H1 (cell line): ENCODE results near the gene KCNH6.

Experiments used
- ASH2L ChIP-seq: fragments of 200-600, 300-600 bp; sonication (generic); IDR thresholded peaks from one replicate; pipeline ENCODE4 v1.7.1; 2017; ENCODE audit warnings: low read length
- CBX5 ChIP-seq: fragments of 300-800, 300-1000 bp; sonication (generic); IDR thresholded peaks from 2 replicates; pipeline ENCODE4 v1.7.1; 2016; ENCODE audit warnings: antibody characterized with exemption, low read length, low read depth
- CHD2 ChIP-seq: IDR thresholded peaks from 2 replicates; pipeline ENCODE4 v1.6.1; 2012; ENCODE audit warnings: low read length, improper control_type of control experiment
- CREB1 ChIP-seq: IDR thresholded peaks from 2 replicates; pipeline ENCODE4 v1.6.1; 2012; ENCODE audit warnings: inconsistent platforms
- EGR1 ChIP-seq: IDR thresholded peaks from 2 replicates; pipeline ENCODE4 v1.6.1; 2011; ENCODE audit warnings: low read depth, low read length, borderline replicate concordance
- EZH2 ChIP-seq: fragments of 200-600 bp; sonication (generic); IDR thresholded peaks from 2 replicates; pipeline ENCODE4 v1.7.1; 2012; ENCODE audit warnings: low read depth, mild to moderate bottlenecking, moderate library complexity, low read length, inconsistent platforms; ENCODE audit not compliant: severe bottlenecking
- KDM1A ChIP-seq: fragments of 200-600, 300-600 bp; sonication (generic); IDR thresholded peaks from 2 replicates; pipeline ENCODE4 v1.7.1; 2016; ENCODE audit warnings: mild to moderate bottlenecking, low read length, borderline replicate concordance
- SUZ12 ChIP-seq: fragments of 200-600 bp; sonication (generic); IDR thresholded peaks from 2 replicates; pipeline ENCODE4 v1.6.1; 2012; ENCODE audit warnings: mild to moderate bottlenecking, inconsistent platforms, low read length, moderate library complexity, mixed read lengths
- TF ChIP-seq, protein P1 (sequence below), 3 experiments: IDR thresholded peaks; 1 replicate in 2 of 3; 2 replicates in 1 of 3; pipeline versions ENCODE4 v1.5.1 to v1.6.1; 2011; ENCODE audit warnings: low read length in 3 of 3, mild to moderate bottlenecking in 3 of 3, inconsistent platforms in 2 of 3, low read depth in 1 of 3, moderate library complexity in 1 of 3; ENCODE audit not compliant: insufficient read depth in 1 of 3; ENCODE audit errors: control extremely low read depth in 1 of 3
- TF ChIP-seq, protein P2 (sequence below): IDR thresholded peaks from 2 replicates; pipeline ENCODE4 v1.6.1; 2011; ENCODE audit warnings: low read length, improper control_type of control experiment

DNA sequence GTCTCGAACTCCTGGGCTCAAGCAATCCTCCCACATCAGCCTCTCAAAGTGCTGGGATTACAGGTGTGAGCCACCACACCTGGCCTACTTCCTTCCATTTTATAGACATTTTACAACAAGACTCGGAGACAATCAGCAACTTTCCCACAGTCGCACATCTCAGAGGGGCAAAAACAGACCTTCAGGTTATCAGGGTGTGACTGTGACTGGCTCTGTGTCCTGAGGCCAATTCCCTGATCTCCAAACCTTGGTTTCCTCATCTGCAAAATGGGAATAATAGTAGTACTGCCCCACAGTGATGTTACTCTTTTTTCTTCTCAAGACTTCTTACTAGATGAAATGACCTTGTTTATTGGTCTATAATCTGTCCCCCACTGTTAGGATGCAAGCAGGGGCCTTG lies 10.8 kb upstream of the KCNH6 start:
- TF ChIP-seq, protein P1, sequence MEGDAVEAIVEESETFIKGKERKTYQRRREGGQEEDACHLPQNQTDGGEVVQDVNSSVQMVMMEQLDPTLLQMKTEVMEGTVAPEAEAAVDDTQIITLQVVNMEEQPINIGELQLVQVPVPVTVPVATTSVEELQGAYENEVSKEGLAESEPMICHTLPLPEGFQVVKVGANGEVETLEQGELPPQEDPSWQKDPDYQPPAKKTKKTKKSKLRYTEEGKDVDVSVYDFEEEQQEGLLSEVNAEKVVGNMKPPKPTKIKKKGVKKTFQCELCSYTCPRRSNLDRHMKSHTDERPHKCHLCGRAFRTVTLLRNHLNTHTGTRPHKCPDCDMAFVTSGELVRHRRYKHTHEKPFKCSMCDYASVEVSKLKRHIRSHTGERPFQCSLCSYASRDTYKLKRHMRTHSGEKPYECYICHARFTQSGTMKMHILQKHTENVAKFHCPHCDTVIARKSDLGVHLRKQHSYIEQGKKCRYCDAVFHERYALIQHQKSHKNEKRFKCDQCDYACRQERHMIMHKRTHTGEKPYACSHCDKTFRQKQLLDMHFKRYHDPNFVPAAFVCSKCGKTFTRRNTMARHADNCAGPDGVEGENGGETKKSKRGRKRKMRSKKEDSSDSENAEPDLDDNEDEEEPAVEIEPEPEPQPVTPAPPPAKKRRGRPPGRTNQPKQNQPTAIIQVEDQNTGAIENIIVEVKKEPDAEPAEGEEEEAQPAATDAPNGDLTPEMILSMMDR (IDR thresholded peaks at IDR 0.05; ENCODE audit: control extremely low read depth in 1 of 3, insufficient read depth in 1 of 3, low read depth in 1 of 3, low read length in 3 of 3) = no peak
- TF ChIP-seq EZH2 (no peak), ASH2L (no peak), KDM1A (no peak), CREB1 (no peak), EGR1 (no peak), CBX5 (no peak), SUZ12 (no peak), CHD2 (no peak)
- TF ChIP-seq, protein P2, sequence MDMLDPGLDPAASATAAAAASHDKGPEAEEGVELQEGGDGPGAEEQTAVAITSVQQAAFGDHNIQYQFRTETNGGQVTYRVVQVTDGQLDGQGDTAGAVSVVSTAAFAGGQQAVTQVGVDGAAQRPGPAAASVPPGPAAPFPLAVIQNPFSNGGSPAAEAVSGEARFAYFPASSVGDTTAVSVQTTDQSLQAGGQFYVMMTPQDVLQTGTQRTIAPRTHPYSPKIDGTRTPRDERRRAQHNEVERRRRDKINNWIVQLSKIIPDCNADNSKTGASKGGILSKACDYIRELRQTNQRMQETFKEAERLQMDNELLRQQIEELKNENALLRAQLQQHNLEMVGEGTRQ = no peak
